Heart left ventricle (tissue), 13 donors: ENCODE data around the gene ZNF576.

Source experiments
- CTCF ChIP-seq, 12 donors: fragments of 200-600 bp; sonication (generic) in 4 of 12; IDR thresholded peaks; one replicate each; pipeline versions ENCODE4 v1.5.0 to v1.8.0; 2018 to 2022; ENCODE audit warnings: antibody characterized with exemption in 12 of 12, mild to moderate bottlenecking in 5 of 12
- POLR2A ChIP-seq, 2 donors: fragments of 450-650 bp; IDR thresholded peaks; one replicate each; pipeline ENCODE4 v1.6.1; 2017; ENCODE audit warnings: antibody characterized with exemption in 2 of 2, mild to moderate bottlenecking in 2 of 2, moderate library complexity in 2 of 2
- donor health status: ischemic (EF 13 %, LVEDD 7.1; RV severe dilation, severe dysfunction).
- donor health status: DM: no; HTN: yes; CAD: no.
- donor health status: DM: no; HTN: no; CAD: no.
- donor health status: ischemic (EF 25% LVEDD 6.9; RV normal size, moderate dysfunction).
- donor health status: ischemic (EF 25% LVEDD 5.7; RV mildly dilated, moderate dysfunction).
- donor health status: ischemic (EF 35%, LVEDD 5.7; RV mildly dilated, moderate dysfunction).
- donor health status: nonischemic (EF 11% LVEDD 7.7; RV severe dilation, severe dysfunction).
- donor health status: DM: yes; HTN: yes; CAD: no.
- donor health status: PGD.
- donor health status: ischemic (EF 29% LVEDD 5.4; RV normal size, mild dysfunction).
- donor health status: nonischemic (EF 23%, LVEDD 6.1; RV moderate dilation, normal function).

- no peak for TF ChIP-seq CTCF (IDR thresholded peaks at IDR 0.05)
- TF ChIP-seq POLR2A (IDR thresholded peaks at IDR 0.05) = no peak
Observed at GRCh38 chr19:43564800-43565199, 31.6 kb upstream of the ZNF576 start.
